ENCODE results near the gene NCKAP5. TPM values are rescaled to one million over a fixed set of nuclear protein-coding genes. Genes with fewer than 3 reads are reported as not detected.

NCKAP5 gene
- total RNA-seq, 1 experiment from 2014 or later, result 0.07 TPM

- DNase-seq (ENCODE audit: low spot score), result no peak
Measured at GRCh38 chr2:133204421-133204820, 363.8 kb downstream of the NCKAP5 start.

GRCh38 chr2:133200684-133201421, 367.4 kb downstream of the NCKAP5 start:
- peak; percentile 95 for DNase-seq (ENCODE audit: low spot score)

GRCh38 chr2:133198678-133199077, 369.6 kb downstream of the NCKAP5 start:
- no peak for DNase-seq (ENCODE audit: low spot score)

GRCh38 chr2:133197156-133197555, 371.1 kb downstream of the NCKAP5 start:
- DNase-seq (ENCODE audit: low spot score), result no peak

- DNase-seq (ENCODE audit: low spot score), result no peak
Measured at GRCh38 chr2:133194777-133195335, 373.4 kb downstream of the NCKAP5 start.

GRCh38 chr2:133194362-133194655, 374.0 kb downstream of the NCKAP5 start:
- DNase-seq (ENCODE audit: low spot score), result no peak

- DNase-seq (ENCODE audit: low spot score), result no peak
Measured at GRCh38 chr2:133193544-133194361, 374.5 kb downstream of the NCKAP5 start.

GRCh38 chr2:133192028-133192427, 376.2 kb downstream of the NCKAP5 start:
- DNase-seq (ENCODE audit: low spot score), result no peak

- DNase-seq (ENCODE audit: low spot score), result no peak
Measured at GRCh38 chr2:133177196-133177595, 391.1 kb downstream of the NCKAP5 start.

- DNase-seq (ENCODE audit: low spot score), result no peak
Measured at GRCh38 chr2:133175926-133176325, 392.3 kb downstream of the NCKAP5 start.

- DNase-seq (ENCODE audit: low spot score), result no peak
Measured at GRCh38 chr2:133173224-133173623, 395.0 kb downstream of the NCKAP5 start.

- DNase-seq (ENCODE audit: low spot score), result peak; percentile 72
Measured at GRCh38 chr2:133171393-133172004, 396.8 kb downstream of the NCKAP5 start.

GRCh38 chr2:133169274-133169912, 398.9 kb downstream of the NCKAP5 start:
- DNase-seq (ENCODE audit: low spot score), result no peak

- DNase-seq (ENCODE audit: low spot score), result no peak
Measured at GRCh38 chr2:133167990-133168389, 400.3 kb downstream of the NCKAP5 start.

- no peak for DNase-seq (ENCODE audit: low spot score)
Measured at GRCh38 chr2:133167223-133167622, 401.0 kb downstream of the NCKAP5 start.

GRCh38 chr2:133166031-133166430, 402.2 kb downstream of the NCKAP5 start:
- no peak for DNase-seq (ENCODE audit: low spot score)

GRCh38 chr2:133163111-133163510, 405.2 kb downstream of the NCKAP5 start:
- no peak for DNase-seq (ENCODE audit: low spot score)

GRCh38 chr2:133158442-133158841, 409.8 kb downstream of the NCKAP5 start:
- no peak for DNase-seq (ENCODE audit: low spot score)

GRCh38 chr2:133158024-133158423, 410.2 kb downstream of the NCKAP5 start:
- DNase-seq (ENCODE audit: low spot score), result no peak

- no peak for DNase-seq (ENCODE audit: low spot score)
Measured at GRCh38 chr2:133157141-133157540, 411.1 kb downstream of the NCKAP5 start.

- DNase-seq (ENCODE audit: low spot score), result no peak
Measured at GRCh38 chr2:133152801-133153200, 415.5 kb downstream of the NCKAP5 start.

GRCh38 chr2:133148187-133148586, 420.1 kb downstream of the NCKAP5 start:
- DNase-seq (ENCODE audit: low spot score), result no peak

All from A172 (cell line).